ENCODE results near the gene ZFYVE21.
"Not testable (repeated sequence)": the region's sequence is repeated elsewhere in the genome, so short reads cannot be mapped to it uniquely, and the experiment has no call there.

Gene ZFYVE21

GRCh38 chr14:103685276-103686211 lies 30.1 kb upstream of the ZFYVE21 start:
- Histone ChIP-seq H2AFZ (ENCODE audit: low read depth, low read length) (no peak overlapping the region), H3K4me1 (ENCODE audit: insufficient read depth, low read length) (no peaks in the 10 kb centered on the region), H3K36me3 (ENCODE audit: insufficient read depth, low read length) (peaks cover 72% of the 10 kb centered on the region), H3K27me3 (ENCODE audit: insufficient read depth, low read length) (no peaks in the 10 kb centered on the region), H3K4me3 (ENCODE audit: low read length) (no peak overlapping the region), H3K9me3 (ENCODE audit: low read length) (no peaks in the 10 kb centered on the region)

DNA sequence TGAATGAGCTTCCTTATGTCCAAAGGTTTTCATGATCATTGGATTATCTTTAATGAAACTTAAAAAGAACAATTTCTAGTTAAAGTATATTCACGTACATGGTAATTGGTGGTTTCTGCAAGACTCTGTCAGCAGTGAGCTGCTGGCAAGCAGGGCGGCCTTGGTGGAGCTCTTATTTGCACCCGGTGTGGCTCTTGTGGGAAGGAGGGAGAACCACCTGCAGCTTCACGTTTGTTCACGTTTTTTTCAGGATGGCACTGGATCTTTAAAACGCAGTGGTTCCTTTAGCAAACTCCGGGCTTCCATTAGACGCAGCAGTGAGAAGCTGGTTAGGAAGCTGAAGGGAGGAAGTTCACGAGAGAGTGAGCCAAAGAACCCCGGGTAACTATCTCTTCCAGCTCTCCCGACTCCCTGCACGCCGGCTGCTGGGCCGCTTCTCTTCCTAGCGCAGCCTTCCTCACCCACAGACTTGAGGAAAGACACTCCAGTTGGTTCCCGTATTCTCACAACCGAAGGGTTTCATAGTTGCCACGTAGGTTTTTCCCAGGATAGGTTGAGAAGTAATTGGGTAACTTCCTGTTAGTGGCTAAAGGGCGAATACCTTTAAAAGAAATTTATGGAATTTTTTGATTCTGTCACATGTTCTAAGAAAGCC lies 28.7 kb upstream of the ZFYVE21 start:
- peaks cover 64% of the 10 kb centered on the region for H3K36me3 ChIP-seq (ENCODE audit: insufficient read depth, low read length)
- no peak overlapping the region for H2AFZ ChIP-seq (ENCODE audit: low read depth, low read length)
- H3K4me3 ChIP-seq (ENCODE audit: low read length), result no peak overlapping the region
- H3K9me3 ChIP-seq (ENCODE audit: low read length), result no peaks in the 10 kb centered on the region
- no peaks in the 10 kb centered on the region for H3K27me3 ChIP-seq (ENCODE audit: insufficient read depth, low read length)
- H3K4me1 ChIP-seq (ENCODE audit: insufficient read depth, low read length), result no peaks in the 10 kb centered on the region

GRCh38 chr14:103687712-103688111 lies 27.9 kb upstream of the ZFYVE21 start:
- H3K4me3 ChIP-seq (ENCODE audit: low read length), result no peak overlapping the region
- no peaks in the 10 kb centered on the region for H3K4me1 ChIP-seq (ENCODE audit: insufficient read depth, low read length)
- H2AFZ ChIP-seq (ENCODE audit: low read depth, low read length), result no peak overlapping the region
- no peaks in the 10 kb centered on the region for H3K27me3 ChIP-seq (ENCODE audit: insufficient read depth, low read length)
- peaks cover 69% of the 10 kb centered on the region for H3K36me3 ChIP-seq (ENCODE audit: insufficient read depth, low read length)
- no peaks in the 10 kb centered on the region for H3K9me3 ChIP-seq (ENCODE audit: low read length)

DNA sequence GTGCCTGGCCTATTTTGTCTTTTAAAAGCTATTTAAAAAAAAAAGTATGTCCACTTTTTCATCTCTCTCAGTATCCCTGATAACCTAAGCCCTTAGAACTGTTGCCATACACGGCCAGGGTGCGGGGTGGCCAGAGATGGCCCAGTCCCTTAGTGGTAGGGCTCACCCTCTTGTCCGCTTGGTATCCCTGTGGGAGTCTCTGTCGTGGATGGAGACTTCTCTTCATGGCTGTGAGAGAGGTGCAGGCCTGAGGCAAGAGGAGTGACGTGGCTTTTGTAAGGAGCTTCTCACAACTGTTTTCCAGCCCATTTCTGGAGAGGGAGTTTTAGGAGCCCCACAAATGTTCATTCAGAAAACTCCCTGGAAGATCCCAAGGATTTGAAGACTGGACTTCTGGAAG lies 27.2 kb upstream of the ZFYVE21 start:
- Histone ChIP-seq H3K4me1 (ENCODE audit: insufficient read depth, low read length) (no peaks in the 10 kb centered on the region), H3K4me3 (ENCODE audit: low read length) (no peak overlapping the region), H3K27me3 (ENCODE audit: insufficient read depth, low read length) (no peaks in the 10 kb centered on the region), H3K36me3 (ENCODE audit: insufficient read depth, low read length) (peaks cover 68% of the 10 kb centered on the region), H3K9me3 (ENCODE audit: low read length) (no peaks in the 10 kb centered on the region), H2AFZ (ENCODE audit: low read depth, low read length) (no peak overlapping the region)

- Histone ChIP-seq H3K4me1 (ENCODE audit: insufficient read depth, low read length) (no peaks in the 10 kb centered on the region), H3K27me3 (ENCODE audit: insufficient read depth, low read length) (no peaks in the 10 kb centered on the region), H2AFZ (ENCODE audit: low read depth, low read length) (no peak overlapping the region), H3K4me3 (ENCODE audit: low read length) (no peak overlapping the region), H3K36me3 (ENCODE audit: insufficient read depth, low read length) (peaks cover 70% of the 10 kb centered on the region), H3K9me3 (ENCODE audit: low read length) (no peaks in the 10 kb centered on the region)
These were observed 26.4 kb upstream of the ZFYVE21 start for GRCh38 chr14:103688906-103689902.

- no peaks in the 10 kb centered on the region for H3K27me3 ChIP-seq (ENCODE audit: insufficient read depth, low read length)
- H3K36me3 ChIP-seq (ENCODE audit: insufficient read depth, low read length), result peaks cover 72% of the 10 kb centered on the region
These were observed 25.3 kb upstream of the ZFYVE21 start for GRCh38 chr14:103690332-103690731.

GRCh38 chr14:103691655-103692054 lies 24.0 kb upstream of the ZFYVE21 start:
- not testable (repeated sequence) for H2AFZ ChIP-seq (ENCODE audit: low read depth, low read length); H3K4me1 ChIP-seq (ENCODE audit: insufficient read depth, low read length); H3K4me3 ChIP-seq (ENCODE audit: low read length); H3K9me3 ChIP-seq (ENCODE audit: low read length); H3K27me3 ChIP-seq (ENCODE audit: insufficient read depth, low read length)
- H3K36me3 ChIP-seq (ENCODE audit: insufficient read depth, low read length), result peaks cover 70% of the 10 kb centered on the region

More at GRCh38 chr14:103690332-103690731, 25.3 kb upstream of the ZFYVE21 start:
- no peaks in the 10 kb centered on the region for H3K9me3 ChIP-seq (ENCODE audit: low read length)
- no peaks in the 10 kb centered on the region for H3K4me1 ChIP-seq (ENCODE audit: insufficient read depth, low read length)
- H2AFZ ChIP-seq (ENCODE audit: low read depth, low read length), result no peak overlapping the region
- H3K4me3 ChIP-seq (ENCODE audit: low read length), result no peak overlapping the region

DNA sequence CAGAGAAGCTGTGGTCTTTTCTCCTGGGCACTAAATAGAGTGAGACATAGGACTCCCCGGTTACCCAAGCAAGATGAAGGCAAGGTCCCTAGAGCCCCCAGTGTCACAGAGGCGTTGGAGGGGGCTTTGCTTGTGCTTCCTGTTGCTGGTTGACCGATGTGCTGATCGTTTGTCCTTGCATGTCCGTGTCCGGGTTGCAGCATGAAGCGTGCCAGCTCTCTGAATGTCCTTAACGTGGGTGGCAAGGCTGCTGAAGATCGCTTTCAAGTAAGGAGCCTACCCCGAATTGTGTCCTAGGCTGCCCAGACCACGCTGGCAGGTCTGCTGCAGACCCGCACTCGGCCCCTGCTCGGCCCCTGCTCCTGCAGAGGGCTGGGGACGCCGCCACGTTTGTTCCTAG lies 23.5 kb upstream of the ZFYVE21 start:
- Histone ChIP-seq H3K27me3 (ENCODE audit: insufficient read depth, low read length) (no peaks in the 10 kb centered on the region), H3K9me3 (ENCODE audit: low read length) (no peaks in the 10 kb centered on the region), H2AFZ (ENCODE audit: low read depth, low read length) (no peak overlapping the region), H3K4me3 (ENCODE audit: low read length) (no peak overlapping the region), H3K36me3 (ENCODE audit: insufficient read depth, low read length) (peaks cover 70% of the 10 kb centered on the region), H3K4me1 (ENCODE audit: insufficient read depth, low read length) (no peaks in the 10 kb centered on the region)

GRCh38 chr14:103692871-103693270 lies 22.7 kb upstream of the ZFYVE21 start:
- no peak overlapping the region for H3K4me3 ChIP-seq (ENCODE audit: low read length)
- H3K4me1 ChIP-seq (ENCODE audit: insufficient read depth, low read length), result no peaks in the 10 kb centered on the region
- H2AFZ ChIP-seq (ENCODE audit: low read depth, low read length), result no peak overlapping the region
- H3K36me3 ChIP-seq (ENCODE audit: insufficient read depth, low read length), result peaks cover 72% of the 10 kb centered on the region
- no peaks in the 10 kb centered on the region for H3K27me3 ChIP-seq (ENCODE audit: insufficient read depth, low read length)
- H3K9me3 ChIP-seq (ENCODE audit: low read length), result no peaks in the 10 kb centered on the region

DNA sequence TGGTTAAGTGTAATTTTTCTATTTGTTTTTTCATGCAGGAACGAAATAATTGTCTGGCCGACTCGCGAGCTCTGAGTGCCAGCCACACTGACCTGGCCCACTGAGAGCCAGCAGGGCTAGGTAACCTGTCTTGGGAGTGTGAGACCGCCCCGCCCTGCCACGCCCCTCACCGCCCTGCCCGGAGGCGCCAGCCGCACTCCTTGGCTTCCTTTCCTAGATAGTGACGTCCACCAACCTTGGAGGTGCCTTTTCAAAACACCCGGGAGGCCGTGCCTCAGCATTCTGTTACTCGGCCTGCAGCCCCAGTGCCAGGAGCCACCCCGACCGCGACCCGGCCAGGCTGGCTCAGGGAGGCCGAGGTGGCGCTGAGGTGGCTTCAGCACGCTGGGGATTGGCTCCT lies 22.1 kb upstream of the ZFYVE21 start:
- Histone ChIP-seq H3K27me3 (ENCODE audit: insufficient read depth, low read length) (no peaks in the 10 kb centered on the region), H3K4me3 (ENCODE audit: low read length) (no peak overlapping the region), H3K9me3 (ENCODE audit: low read length) (no peaks in the 10 kb centered on the region), H2AFZ (ENCODE audit: low read depth, low read length) (no peak overlapping the region), H3K4me1 (ENCODE audit: insufficient read depth, low read length) (no peaks in the 10 kb centered on the region), H3K36me3 (ENCODE audit: insufficient read depth, low read length) (peaks cover 73% of the 10 kb centered on the region)

- no peaks in the 10 kb centered on the region for H3K9me3 ChIP-seq (ENCODE audit: low read length)
- H3K36me3 ChIP-seq (ENCODE audit: insufficient read depth, low read length), result peaks cover 72% of the 10 kb centered on the region
- no peak overlapping the region for H3K4me3 ChIP-seq (ENCODE audit: low read length)
- no peaks in the 10 kb centered on the region for H3K27me3 ChIP-seq (ENCODE audit: insufficient read depth, low read length)
- no peak overlapping the region for H2AFZ ChIP-seq (ENCODE audit: low read depth, low read length)
- no peaks in the 10 kb centered on the region for H3K4me1 ChIP-seq (ENCODE audit: insufficient read depth, low read length)
These were observed 21.0 kb upstream of the ZFYVE21 start for GRCh38 chr14:103694572-103695026.

- Histone ChIP-seq H2AFZ (ENCODE audit: low read depth, low read length) (no peak overlapping the region), H3K4me1 (ENCODE audit: insufficient read depth, low read length) (no peaks in the 10 kb centered on the region), H3K36me3 (ENCODE audit: insufficient read depth, low read length) (peaks cover 79% of the 10 kb centered on the region), H3K9me3 (ENCODE audit: low read length) (no peaks in the 10 kb centered on the region), H3K4me3 (ENCODE audit: low read length) (no peak overlapping the region), H3K27me3 (ENCODE audit: insufficient read depth, low read length) (no peaks in the 10 kb centered on the region)
These were observed 20.1 kb upstream of the ZFYVE21 start for GRCh38 chr14:103695296-103696069.

Data from neuron (in vitro differentiated cells).